HG03469 (cell line): ENCODE data around the gene RNASE9.
"Not testable (repeated sequence)": the region's sequence is repeated elsewhere in the genome, so short reads cannot be mapped to it uniquely, and the experiment has no call there.

Experiments used
- ATAC-seq: cut with Tn5 transposase; IDR thresholded peaks from one replicate; pipeline ENCODE4 v1.9.1; 2021; ENCODE audit warnings: mild to moderate bottlenecking, moderate library complexity, moderate number of reproducible peaks; ENCODE audit not compliant: unreplicated experiment

Gene RNASE9

DNA sequence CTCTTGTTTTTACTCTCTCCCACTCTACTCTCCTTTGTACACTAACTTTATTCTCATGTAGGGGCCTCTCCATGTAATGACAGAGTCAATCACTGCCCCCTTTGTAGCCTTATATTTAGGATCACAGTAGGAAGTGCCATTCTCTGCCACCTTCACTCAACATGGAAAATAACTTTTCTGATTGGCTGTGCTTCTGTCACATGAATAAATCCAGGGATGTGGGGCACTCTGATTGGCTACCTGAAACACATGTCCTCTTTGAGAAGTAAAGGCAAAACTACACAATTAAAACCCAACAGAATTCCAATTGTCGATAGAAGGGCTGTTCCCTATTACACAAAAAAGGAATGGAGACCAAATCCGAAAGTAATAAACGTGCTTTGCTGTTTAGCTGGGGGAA, at the start of gene RNASE9:
Gene RNASE9, minus strand, starts transcription at position 87 of the 400 bp plus-strand sequence.
- no peak for ATAC-seq

DNA sequence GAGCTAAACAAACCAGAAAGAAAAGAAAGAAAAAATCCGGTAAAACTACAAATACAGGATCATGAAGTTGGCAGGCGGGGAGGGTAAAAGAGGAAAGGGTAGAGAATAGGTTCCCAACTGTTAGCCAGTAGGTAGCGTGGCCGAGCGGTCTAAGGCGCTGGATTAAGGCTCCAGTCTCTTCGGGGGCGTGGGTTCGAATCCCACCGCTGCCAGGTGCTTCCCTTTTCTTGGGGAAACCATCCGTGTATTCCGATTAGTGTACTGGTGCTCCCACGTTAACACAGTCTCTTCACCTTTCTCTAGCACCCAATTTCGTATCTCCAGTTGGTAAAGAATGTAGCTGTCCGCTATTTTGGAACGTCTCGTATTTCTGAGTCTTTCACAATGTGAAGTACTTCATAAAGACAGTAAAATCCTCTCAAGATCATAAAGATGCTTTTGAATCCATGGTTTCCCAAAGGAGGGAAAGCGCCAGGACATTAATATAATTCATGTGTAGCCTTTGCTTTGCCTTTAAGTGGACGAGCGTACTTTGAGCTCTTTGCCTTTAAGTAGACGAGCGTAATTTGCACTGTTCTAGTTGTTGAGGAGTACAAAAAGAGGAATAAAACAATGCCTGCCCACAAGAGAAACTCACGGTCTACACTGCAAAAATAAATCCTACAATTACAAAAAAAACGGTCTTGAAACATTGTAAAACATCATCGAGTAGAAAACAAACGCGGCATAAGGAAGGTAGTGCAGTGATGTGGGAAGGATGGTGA, 49.3 kb upstream of the RNASE9 start:
- ATAC-seq, result no peak

DNA sequence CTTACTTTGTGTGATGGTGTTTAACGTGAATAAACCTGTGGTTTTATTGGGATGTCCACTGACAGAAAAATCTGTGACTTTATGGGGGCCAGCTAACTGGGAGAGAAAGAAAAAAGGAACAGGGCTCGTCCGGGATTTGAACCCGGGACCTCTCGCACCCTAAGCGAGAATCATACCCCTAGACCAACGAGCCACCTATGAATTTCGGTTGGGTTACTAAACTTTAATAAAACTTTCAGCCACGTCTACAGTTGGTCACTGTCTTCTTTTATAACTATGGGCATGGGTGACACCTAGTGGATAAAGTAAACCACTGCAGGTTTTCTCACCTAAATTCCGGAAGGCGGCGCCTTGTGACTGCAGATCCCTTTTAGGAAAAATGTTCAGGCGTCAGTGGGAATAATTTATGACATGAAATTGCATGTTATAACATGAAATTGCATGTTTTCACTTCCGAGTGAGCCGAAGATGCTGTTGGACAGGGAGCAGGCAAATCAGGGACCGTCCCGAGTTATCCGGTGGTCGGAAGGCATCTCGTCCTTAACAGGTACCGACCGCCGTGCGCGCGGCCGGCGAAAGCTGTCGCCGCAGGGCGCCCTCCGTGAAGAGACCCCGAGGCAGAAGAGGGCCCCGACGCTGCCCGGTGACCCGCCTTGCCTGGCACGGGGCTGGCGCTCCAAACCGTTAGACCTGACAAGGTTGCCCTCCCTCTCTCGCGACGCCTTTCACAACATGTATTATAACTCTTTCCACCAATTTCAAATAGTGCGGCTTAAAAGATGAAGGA, 48.6 kb upstream of the RNASE9 start:
- ATAC-seq, result no peak

DNA sequence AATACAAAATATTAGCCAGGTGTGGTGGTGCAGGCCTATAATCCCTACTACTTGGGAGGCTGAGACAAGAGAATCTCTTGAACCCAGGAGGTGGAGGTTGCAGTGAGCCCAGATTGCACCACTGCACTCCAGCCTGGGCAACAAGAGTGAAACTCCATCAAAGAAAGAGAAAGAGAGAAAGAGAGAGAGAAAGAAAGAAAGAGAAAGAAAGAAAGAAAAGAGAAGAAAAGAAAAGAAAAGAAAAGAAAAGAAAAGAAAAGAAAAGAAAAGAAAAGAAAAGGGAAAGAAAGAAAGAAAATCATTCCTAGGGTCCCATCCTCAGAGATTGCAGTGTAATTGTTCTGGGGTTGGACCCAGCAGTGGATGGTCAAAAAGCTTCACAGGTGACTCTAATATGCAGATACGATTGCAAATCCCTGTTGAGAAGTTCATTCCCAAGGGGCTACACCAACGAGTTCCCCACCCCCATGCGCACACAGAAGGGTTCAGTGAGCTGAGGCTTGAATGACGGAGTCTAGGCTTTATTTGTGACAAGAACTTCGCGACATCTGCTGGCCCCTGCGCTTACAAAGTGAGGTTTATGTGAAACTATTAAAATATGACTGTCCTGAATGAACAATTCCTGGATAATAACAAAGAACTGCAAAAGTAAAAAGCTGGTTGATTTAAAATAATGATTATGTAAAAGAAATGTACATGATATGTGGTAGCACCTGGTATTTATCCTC, 47.7 kb upstream of the RNASE9 start:
- ATAC-seq, result no peak

DNA sequence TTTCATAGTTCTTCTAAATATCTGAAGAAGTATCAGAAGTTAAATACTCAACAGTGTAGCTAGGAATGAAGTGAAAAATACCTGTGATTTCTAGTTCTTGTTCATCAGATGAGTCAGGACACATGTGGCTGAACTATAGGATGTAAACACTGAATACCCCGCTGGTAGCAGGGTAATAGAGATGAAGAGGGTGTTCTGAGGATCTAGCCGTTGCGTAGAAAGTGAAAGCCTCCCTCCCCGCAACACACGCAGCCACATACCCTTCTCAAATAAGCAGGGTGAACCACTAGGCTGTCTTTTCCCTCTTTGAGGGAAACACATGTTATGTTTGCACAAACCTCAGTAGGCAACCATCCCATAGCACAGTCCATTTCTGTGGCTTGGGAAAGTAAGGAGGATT, 46.8 kb upstream of the RNASE9 start:
- ATAC-seq, result no peak

DNA sequence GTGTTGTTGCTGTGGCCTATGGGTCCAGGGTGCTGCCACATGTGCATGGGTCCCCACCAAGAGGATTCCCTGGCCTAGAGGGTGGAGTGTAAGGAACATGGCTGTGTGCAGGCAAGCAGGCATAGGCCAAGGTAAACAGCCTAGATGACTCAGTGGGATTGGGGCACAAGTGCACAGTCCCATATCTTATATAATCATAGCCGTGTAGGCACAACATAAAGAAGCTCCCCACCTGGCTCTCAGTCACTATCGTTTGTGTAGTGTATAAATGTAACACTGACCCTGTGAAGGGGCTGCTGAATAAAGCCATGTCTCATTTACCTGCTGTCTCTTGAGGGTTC, 46.0 kb upstream of the RNASE9 start:
- no peak for ATAC-seq

DNA sequence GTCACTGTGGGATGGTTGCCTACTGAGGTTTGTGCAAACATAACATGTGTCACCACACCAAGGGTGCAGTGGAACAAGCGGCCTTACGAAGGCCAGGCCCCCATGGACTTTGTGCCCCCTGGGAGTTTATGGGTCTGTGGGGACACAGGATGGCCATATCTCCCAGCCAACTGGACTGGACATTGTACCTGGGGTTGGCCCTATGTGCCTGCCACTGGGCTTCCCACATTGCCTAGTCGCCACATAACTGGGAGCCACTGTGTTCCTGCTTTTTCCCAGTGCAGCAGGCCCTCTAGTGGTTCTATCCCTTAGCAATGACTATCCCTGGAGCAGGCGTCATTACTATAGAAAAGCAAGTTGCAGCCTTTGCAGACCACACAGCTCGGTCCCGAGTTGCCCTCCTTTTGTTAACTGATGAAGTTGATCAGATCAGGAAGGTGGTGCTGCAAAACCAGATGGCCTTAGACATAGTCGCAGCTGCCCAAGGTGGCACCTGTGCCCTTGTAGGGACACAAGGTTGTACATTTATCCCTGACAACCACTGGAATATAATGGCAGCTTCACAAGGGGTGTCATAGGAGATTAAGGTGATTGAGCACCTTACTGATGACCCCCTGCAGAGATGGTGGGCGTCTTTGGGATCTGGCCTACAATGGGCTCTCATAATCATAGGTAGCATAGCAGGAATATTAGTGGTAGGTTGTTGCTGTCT, 45.5 kb upstream of the RNASE9 start:
- no peak for ATAC-seq

DNA sequence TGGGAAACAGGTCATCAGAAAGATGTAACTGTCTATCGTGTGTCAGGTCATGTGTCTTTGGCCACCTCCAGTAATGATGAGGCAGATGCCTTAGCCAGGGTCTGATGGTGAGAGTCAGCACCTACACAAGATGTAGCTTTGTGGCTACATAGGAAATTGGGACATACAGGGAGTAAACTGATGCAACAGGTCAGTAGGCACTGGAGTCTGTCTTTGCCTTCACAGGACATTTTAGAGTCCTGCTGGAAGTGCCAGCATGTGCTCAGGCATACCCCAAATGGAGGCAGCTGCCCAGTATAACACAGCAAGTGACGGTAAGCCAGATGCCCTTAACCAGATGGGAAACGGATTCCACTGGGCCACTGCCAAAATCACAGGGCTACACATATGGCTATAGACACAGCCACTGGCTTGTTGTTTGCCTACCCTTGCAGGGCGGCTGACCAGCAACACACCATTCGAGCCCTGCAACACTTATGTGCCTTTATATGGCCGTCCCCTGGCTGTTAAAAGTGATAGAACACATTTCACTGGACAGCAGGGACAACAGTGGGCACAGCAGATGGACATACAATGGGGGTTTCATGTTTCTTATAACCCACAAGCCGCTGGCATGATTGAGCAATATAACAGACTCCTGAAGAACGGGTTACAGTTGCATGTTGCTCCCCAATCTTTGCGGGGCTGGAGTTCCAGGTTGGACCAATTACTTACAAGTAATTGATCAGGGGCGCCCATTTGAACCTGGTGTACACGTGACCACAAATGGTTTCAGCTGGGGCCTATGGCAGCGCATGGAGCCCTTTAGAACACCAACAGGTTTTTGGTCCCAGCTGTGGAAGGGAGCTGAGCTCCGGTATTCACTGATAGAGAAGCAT, 43.2 kb upstream of the RNASE9 start:
- no peak for ATAC-seq

DNA sequence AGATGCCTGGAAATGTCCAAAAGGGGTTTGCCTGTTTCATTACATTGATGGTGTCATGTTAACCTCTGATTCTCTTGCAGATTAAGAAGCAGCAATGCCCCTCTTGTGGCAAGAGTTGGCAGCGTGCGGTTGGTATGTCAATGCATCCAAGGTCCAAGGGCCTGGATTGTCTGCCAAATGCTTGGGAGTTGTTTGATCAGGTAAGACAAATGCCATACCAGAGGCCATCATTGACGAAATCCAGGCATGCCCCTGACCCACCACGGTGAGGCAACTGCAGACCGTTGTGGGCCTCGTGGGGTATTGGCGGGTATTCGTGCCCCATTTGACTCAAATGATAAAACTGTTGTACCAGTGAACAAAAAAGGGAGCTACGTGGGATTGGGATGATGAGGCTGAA, 41.7 kb upstream of the RNASE9 start:
- ATAC-seq, result no peak

DNA sequence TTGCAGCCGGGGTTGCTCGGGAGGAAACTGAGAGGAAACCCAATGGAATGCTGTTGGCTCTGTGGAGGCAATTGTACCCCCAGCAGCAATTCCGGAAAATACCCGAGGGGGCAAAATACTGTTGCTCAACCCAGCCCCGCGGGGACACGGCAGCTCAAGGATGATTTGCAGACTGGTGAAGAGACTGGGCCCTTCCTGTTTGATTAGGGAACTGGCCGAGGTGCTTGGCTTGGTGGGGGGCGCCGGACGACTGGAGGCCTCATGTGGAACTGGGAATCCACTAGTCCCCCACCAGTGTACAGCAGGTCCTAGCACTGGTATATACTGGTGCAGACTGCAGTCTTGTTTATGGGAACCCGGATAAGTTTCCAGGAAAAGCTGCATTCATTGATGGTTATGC, 40.7 kb upstream of the RNASE9 start:
- no peak for ATAC-seq

DNA sequence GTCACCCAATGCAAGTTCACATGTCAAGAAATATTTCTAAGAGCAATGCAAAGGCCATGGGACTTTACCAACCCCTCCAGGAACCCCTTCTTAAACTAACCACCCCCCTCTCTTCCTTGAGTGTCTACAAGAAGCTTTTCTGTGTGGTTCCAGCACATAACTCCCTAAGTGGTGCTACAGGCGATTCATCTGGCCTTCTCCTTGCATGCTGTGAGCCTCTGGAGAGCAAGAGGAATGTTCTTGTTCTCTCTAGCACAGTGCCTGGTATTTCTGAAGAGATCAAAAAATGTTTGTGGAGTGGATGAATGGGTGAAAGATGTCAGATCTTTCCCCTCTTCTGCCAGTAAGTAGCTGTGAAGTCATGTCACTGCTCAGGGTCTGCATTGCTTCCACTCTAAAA, 36.3 kb upstream of the RNASE9 start:
- no peak for ATAC-seq

DNA sequence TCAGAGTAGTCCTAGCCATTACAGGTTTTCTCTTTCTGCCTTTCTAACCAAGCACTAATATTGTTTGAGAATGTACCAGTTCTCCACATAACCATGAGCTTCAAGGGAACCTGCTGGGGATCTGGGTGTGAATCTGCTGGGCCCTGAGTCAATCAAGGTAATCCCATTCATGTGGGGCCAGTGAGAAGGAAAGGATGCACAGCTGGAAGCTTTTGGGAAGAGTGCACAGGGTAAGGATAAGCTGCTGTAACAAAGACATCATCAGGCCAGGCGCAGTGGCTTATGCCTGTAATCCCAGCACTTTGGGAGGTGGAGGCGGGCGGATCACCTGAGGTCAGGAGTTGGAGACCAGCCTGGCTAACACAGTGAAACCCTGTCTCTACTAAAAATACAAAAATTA, 34.9 kb upstream of the RNASE9 start:
- ATAC-seq, result not testable (repeated sequence)

DNA sequence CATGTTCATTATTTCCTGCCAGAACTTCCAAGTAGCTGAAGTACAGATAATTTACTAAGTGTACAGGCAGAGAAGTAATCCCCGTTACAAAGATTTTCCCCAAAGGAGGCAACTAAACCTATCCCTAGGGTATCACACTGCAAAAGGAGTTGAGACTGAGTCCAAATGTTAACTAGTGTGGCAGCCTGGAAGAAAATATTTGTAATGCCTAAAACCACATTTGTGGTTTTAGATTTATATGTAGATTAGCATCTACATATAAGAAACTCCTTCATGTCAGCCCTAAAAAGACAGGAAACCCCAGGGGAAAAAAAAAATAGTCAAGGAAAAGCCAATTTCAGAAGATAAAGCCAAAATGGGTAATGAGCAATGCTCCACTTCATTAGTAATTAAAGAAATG, 31.7 kb upstream of the RNASE9 start:
- ATAC-seq, result no peak

DNA sequence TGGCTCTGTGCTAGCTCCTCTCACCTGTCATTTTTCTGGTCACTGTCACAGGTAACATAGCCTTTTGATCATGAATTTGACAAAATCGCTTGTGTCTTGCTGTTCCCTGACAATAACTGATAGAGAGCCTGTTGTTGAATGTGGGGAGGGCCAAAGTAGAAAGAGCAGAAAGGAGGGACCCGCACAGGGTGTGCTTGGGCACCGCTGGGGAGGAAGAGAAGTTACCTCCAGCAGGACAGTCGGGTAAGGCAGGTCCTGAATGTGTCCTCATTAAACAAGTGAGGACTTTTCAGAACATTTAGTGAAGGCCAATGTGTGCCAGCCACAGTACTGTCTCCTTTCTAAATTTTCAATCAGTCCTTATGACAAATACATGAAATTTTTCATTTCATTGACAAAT, 30.4 kb upstream of the RNASE9 start, which contains the start of gene RNASE12:
Gene RNASE12, minus strand, starts transcription at position 142 of the 400 bp plus-strand sequence. CDS start 653 bp downstream, outside the sequence.
- ATAC-seq, result no peak

DNA sequence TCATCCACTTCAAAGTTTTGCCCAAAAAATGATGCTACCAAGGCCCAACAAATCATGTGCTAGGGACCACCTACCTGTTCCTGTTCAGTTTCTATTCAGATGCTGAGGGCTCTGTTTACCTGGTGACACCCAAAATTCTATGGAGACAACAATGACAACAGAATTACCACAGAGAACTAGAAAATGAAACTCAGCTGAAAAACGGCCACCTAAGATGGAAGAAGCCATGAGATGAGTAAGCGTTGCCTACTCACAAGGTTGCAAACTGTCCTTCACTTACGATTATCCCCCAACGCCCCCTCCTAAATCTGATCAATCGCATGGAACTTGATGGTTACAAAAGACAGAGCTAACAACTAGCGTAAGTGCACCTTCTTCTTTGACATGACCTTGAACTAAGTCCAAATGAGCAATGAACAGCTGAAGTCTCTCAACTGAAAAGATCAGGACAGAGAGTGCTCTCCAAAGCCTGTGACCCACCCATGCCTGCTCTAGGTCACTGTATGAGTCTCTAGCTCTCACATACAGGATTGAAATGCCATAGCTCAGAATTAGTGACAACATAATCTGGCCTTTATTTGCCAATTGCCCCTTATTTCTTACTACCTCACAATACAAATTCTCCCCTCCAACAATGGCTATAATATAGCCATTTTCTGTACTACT, 26.8 kb upstream of the RNASE9 start, which contains the start of gene RNASE11:
Gene RNASE11, minus strand, starts transcription at position 513 of the 666 bp plus-strand sequence.
- no peak for ATAC-seq

DNA sequence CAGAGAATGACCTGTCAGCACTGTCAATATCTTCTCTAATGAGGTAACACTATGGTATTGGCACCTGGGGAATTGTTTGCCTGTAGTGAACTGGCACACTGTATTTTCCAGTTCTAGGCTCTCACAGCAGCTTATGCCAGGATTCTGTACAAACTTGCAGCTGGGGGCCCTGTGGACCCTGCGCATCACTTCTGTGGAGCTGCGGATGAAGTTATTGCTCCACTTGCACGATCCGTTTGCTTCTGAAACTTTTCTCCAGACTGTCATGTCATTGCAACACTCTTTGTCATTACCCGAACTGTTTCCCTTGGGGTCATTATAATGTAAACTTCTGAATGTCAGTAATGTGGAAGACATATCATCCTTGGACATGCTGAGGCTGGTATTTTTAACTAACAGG, 23.1 kb upstream of the RNASE9 start:
- ATAC-seq, result no peak

DNA sequence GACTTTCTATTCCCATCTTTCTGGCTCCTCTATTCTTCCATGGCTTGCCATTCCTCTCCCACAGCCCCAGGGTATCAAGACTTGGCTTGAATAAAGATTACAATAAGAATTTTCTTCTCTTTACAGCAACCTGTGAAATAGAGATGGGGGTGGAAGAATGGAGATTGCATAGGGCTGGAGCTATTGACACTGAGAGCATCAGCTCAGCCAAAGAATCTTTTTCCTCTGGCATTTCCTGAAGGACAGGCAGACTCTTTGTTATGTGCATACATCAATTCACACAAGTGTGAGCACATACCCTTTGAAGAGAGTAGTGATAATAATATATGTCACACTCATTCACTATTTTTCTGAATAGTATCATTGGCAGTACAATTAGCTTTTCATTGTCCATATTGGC, 22.3 kb upstream of the RNASE9 start:
- ATAC-seq, result no peak

DNA sequence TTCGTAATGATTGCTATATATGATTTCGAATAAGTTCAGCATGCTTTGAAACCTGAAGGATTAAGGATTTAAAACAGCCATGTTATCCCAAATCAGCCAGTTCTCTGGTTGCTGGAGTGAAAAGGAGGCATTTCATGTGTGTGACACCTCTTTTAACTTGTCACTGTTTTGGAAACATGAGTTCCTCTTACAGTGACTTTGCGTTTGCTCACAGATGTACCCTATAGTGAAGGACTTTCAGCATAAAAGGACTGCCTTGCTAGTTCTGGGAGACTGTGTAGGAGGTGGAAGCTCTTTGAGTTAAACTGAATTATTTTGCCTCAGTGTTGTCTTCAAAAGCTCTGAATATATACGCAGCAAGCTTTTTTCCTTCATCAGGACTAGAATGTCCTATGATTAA, 19.4 kb upstream of the RNASE9 start:
- ATAC-seq, result no peak

DNA sequence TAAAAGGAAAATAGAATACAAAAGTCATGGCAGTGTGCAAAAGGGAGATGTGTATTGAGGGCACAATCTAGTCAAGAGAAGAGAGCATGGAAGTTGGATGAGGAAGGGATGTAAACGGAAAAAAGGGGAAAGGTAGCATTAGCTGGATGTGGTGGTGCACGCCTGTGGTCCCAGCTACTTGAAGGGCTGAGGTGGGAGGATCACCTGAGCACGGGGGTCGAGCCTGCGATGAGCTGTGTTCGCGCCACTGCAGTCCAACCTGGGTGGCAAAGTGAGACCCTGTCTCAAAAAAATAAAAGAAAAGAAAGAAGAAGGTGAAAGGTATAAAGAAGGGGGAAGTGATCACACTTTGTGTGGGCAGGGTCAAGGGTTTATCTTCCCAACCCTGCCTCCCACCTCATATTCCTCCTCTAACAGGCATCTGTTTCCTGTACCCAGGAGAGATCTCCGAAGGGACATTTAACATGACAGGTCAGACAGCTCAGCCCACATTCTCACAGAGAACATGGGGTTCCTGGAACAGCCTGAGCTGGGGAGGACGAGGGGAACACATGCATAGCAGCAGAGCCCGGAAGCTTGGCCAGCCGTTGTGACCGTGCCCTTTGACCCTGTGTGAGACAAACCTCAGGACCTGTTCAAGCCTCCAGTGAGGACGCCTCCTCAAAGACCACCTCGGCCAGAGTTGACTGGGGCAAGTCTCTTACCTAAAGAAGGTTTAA, 18.1 kb upstream of the RNASE9 start:
- no peak for ATAC-seq
